H1 (cell line): ENCODE results near the gene IL6R. TPM values are rescaled to one million over a fixed set of nuclear protein-coding genes. Genes with fewer than 3 reads are reported as not detected.

Source experiments
- CTCF ChIA-PET: fragments of 300-600 bp; sonication (Branson Sonifier 250); formaldehyde crosslinking; loops from one replicate; lab custom pipeline; 2021; ENCODE audit not compliant: partially characterized antibody; lab: Charles Lee
- POLR2A ChIA-PET: fragments of 300-600 bp; sonication (Branson Sonifier 250); formaldehyde crosslinking; loops from one replicate; lab custom pipeline; 2021; ENCODE audit warnings: inconsistent platforms; ENCODE audit not compliant: partially characterized antibody; lab: Charles Lee
- DNase-seq, 2 experiments: peaks; one replicate each; pipeline versions ENCODE4 v3.0.0 to v3.0.0-alpha.2; 2010 to 2022; ENCODE audit warnings: low spot score in 2 of 2, low read depth in 1 of 2, mixed read lengths in 1 of 2
- FAIRE-seq: peaks from 2 replicates; lab custom pipeline; 2011; peaks lifted over from hg19 to GRCh38; lab: Jason Lieb, UNC
- H2AFZ ChIP-seq: 2 replicates; pipeline ENCODE4 v1.8.1; 2012; ENCODE audit warnings: low read length, inconsistent platforms
- H2AK5ac ChIP-seq: 2 replicates; pipeline ENCODE4 v1.6.1; 2013; ENCODE audit warnings: low read depth, low read length
- H2BK120ac ChIP-seq: replicated peaks from 2 replicates; pipeline ENCODE3; 2013; ENCODE audit warnings: low read depth, low read length, inconsistent platforms
- H2BK12ac ChIP-seq: 2 replicates; pipeline ENCODE4 v1.6.1; 2013; ENCODE audit warnings: low read depth, low read length
- H2BK15ac ChIP-seq: 2 replicates; pipeline ENCODE4 v1.6.1; 2013; ENCODE audit warnings: low read length
- H2BK20ac ChIP-seq: 2 replicates; pipeline ENCODE4 v1.6.1; 2013; ENCODE audit warnings: low read length
- H2BK5ac ChIP-seq: 2 replicates; pipeline ENCODE4 v1.6.1; 2013; ENCODE audit warnings: low read depth, low read length
- H3K14ac ChIP-seq: 2 replicates; pipeline ENCODE4 v1.6.1; 2013; ENCODE audit warnings: inconsistent platforms; ENCODE audit not compliant: insufficient read length
- H3K18ac ChIP-seq: 2 replicates; pipeline ENCODE4 v1.6.1; 2013; ENCODE audit warnings: low read length; ENCODE audit errors: extremely low read depth
- H3K23ac ChIP-seq: 2 replicates; pipeline ENCODE4 v1.6.1; 2013; ENCODE audit warnings: inconsistent platforms; ENCODE audit not compliant: insufficient read length
- H3K23me2 ChIP-seq: 2 replicates; pipeline ENCODE4 v1.6.1; 2013; ENCODE audit warnings: low read depth, low read length
- H3K27ac ChIP-seq: 2 replicates; pipeline ENCODE4 v1.6.1; 2011; ENCODE audit warnings: low read depth, low read length, inconsistent platforms
- H3K27me3 ChIP-seq, 4 experiments: replicated peaks in 1 of 4; 1 replicate in 1 of 4; 2 replicates in 3 of 4; pipeline versions ENCODE4 v1.6.1 to v1.8.1; 2011 to 2013; ENCODE audit warnings: low read length in 3 of 4, mild to moderate bottlenecking in 3 of 4, inconsistent platforms in 2 of 4, mixed read lengths in 2 of 4, moderate library complexity in 1 of 4; ENCODE audit not compliant: control insufficient read depth in 3 of 4, insufficient read depth in 3 of 4; ENCODE audit errors: extremely low read depth in 1 of 4
- H3K36me3 ChIP-seq, 4 experiments: 2 replicates each; pipeline versions ENCODE4 v1.6.1 to v1.8.1; 2011 to 2013; ENCODE audit warnings: mild to moderate bottlenecking in 4 of 4, low read length in 3 of 4, moderate library complexity in 2 of 4, control low read depth in 1 of 4, inconsistent platforms in 1 of 4; ENCODE audit not compliant: insufficient read depth in 4 of 4, control insufficient read depth in 2 of 4
- H3K4ac ChIP-seq: replicated peaks from 2 replicates; pipeline ENCODE3; 2013; ENCODE audit warnings: low read length, low read depth, mixed read lengths, inconsistent platforms; ENCODE audit not compliant: insufficient read length
- H3K4me1 ChIP-seq, 4 experiments: replicated peaks in 1 of 4; 1 replicate in 1 of 4; 2 replicates in 3 of 4; pipeline versions ENCODE4 v1.6.1 to v1.8.1; 2011 to 2013; ENCODE audit warnings: low read length in 3 of 4, inconsistent platforms in 2 of 4, mixed read lengths in 1 of 4; ENCODE audit not compliant: insufficient read depth in 4 of 4, control insufficient read depth in 3 of 4
- H3K4me2 ChIP-seq, 2 experiments: 2 replicates each; pipeline versions ENCODE4 v1.6.1 to v1.8.1; 2011 to 2013; ENCODE audit warnings: low read depth in 2 of 2, low read length in 2 of 2, control low read depth in 1 of 2, inconsistent platforms in 1 of 2, mild to moderate bottlenecking in 1 of 2; ENCODE audit not compliant: insufficient read depth in 1 of 2
- H3K4me3 ChIP-seq, 4 experiments: fragments of 200-600, 300-600 bp in 1 of 4; sonication (generic), shearing (Covaris generic), sonication (Bioruptor Twin) in 1 of 4; 2 replicates each; pipeline versions ENCODE4 v1.5.1 to v1.8.1; 2011 to 2016; ENCODE audit warnings: low read length in 4 of 4, low read depth in 3 of 4, control low read depth in 2 of 4, inconsistent platforms in 2 of 4, mild to moderate bottlenecking in 2 of 4, mixed read lengths in 1 of 4, moderate library complexity in 1 of 4; ENCODE audit not compliant: insufficient read depth in 2 of 4; ENCODE audit errors: extremely low read depth in 1 of 4
- H3K56ac ChIP-seq: replicated peaks from 2 replicates; pipeline ENCODE3; 2013; ENCODE audit warnings: low read depth, mild to moderate bottlenecking, mixed read lengths, low read length, inconsistent platforms; ENCODE audit not compliant: insufficient read length
- H3K79me1 ChIP-seq: 2 replicates; pipeline ENCODE4 v1.6.1; 2013; ENCODE audit warnings: low read depth, low read length, control low read depth
- H3K79me2 ChIP-seq, 2 experiments: 2 replicates each; pipeline versions ENCODE4 v1.6.1 to v1.8.1; 2012 to 2013; ENCODE audit warnings: low read length in 2 of 2, mild to moderate bottlenecking in 2 of 2, inconsistent platforms in 1 of 2; ENCODE audit not compliant: insufficient read depth in 2 of 2, control insufficient read depth in 1 of 2
- H3K9ac ChIP-seq, 4 experiments: replicated peaks in 1 of 4; 1 replicate in 1 of 4; 2 replicates in 3 of 4; pipeline versions ENCODE4 v1.6.1 to v1.8.1; 2011 to 2013; ENCODE audit warnings: low read depth in 3 of 4, low read length in 3 of 4, control low read depth in 2 of 4, mild to moderate bottlenecking in 2 of 4, moderate library complexity in 2 of 4, inconsistent platforms in 1 of 4; ENCODE audit errors: extremely low read depth in 1 of 4
- H3K9me3 ChIP-seq, 2 experiments: 2 replicates each; pipeline versions ENCODE4 v1.6.1 to v1.8.1; 2012 to 2013; ENCODE audit warnings: mild to moderate bottlenecking in 2 of 2, moderate library complexity in 2 of 2, control low read depth in 1 of 2, inconsistent platforms in 1 of 2, low read depth in 1 of 2, low read length in 1 of 2, mixed read lengths in 1 of 2; ENCODE audit not compliant: insufficient read depth in 2 of 2
- H4K20me1 ChIP-seq, 2 experiments: replicated peaks in 1 of 2; 2 replicates each; pipeline versions ENCODE3 to v1.8.1; 2011 to 2013; ENCODE audit warnings: inconsistent platforms in 2 of 2, low read length in 2 of 2, mild to moderate bottlenecking in 1 of 2; ENCODE audit not compliant: insufficient read depth in 2 of 2, control insufficient read depth in 1 of 2
- H4K5ac ChIP-seq: 2 replicates; pipeline ENCODE4 v1.6.1; 2013; ENCODE audit warnings: low read length, low read depth, mixed read lengths, inconsistent platforms; ENCODE audit not compliant: insufficient read length
- H4K8ac ChIP-seq: 2 replicates; pipeline ENCODE4 v1.8.0; 2013; ENCODE audit warnings: mild to moderate bottlenecking, moderate library complexity, low read length, inconsistent platforms; ENCODE audit not compliant: insufficient read depth; ENCODE audit errors: extremely low read depth
- H4K91ac ChIP-seq: replicated peaks from 2 replicates; pipeline ENCODE3; 2013; ENCODE audit warnings: low read length, mixed read lengths, inconsistent platforms; ENCODE audit not compliant: insufficient read length
- BACH1 ChIP-seq: IDR thresholded peaks from 2 replicates; pipeline ENCODE4 v1.6.1; 2012; ENCODE audit warnings: low read length, improper control_type of control experiment
- JUND ChIP-seq: IDR thresholded peaks from 2 replicates; pipeline ENCODE4 v1.6.1; 2011; ENCODE audit warnings: mild to moderate bottlenecking, improper control_type of control experiment, low read length
- POLR2A ChIP-seq, 2 experiments: IDR thresholded peaks; 1 replicate in 1 of 2; 2 replicates in 1 of 2; pipeline ENCODE4 v1.6.1; 2011; ENCODE audit warnings: low read depth in 2 of 2, low read length in 2 of 2, mild to moderate bottlenecking in 2 of 2; ENCODE audit errors: control extremely low read depth in 1 of 2
- WGBS, 2 experiments: shearing (Covaris generic) in 1 of 2; methylation state at CpG; one replicate each; pipeline versions ENCODE4 v1.1.6 to v1.1.7; 2013 to 2015; ENCODE audit warnings: low lambda C conversion rate in 2 of 2, mixed read lengths in 2 of 2, inconsistent platforms in 1 of 2, low coverage in 1 of 2, missing lambda C conversion rate in 1 of 2; ENCODE audit not compliant: insufficient replicate concordance in 2 of 2, insufficient coverage in 1 of 2, insufficient read length in 1 of 2; ENCODE audit errors: extremely low coverage in 1 of 2, missing lambda C conversion rate in 1 of 2; 5-methylcytosine and 5-hydroxymethylcytosine counted together
- polyA plus RNA-seq, 7 experiments: library from polyadenylated mRNA; depleted of rRNA in 3 of 7; stranded (reverse) in 5 of 7; unstranded in 2 of 7; fragments of >200 nt in 5 of 7; fragments of 200-250 nt in 2 of 7; gene quantifications; 1 replicate in 5 of 7; 2 replicates in 1 of 7; 4 replicates in 1 of 7; pipeline versions ENCODE4 v1.2.1 to v1.2.3, GENCODE V29; 2011 to 2013; ENCODE audit warnings: missing spikeins in 2 of 7, mixed read lengths in 2 of 7
- total RNA-seq: library from RNA; stranded (reverse); fragmentation: NEBNext Ultra II Directional; extraction: Animal tissue kit (Norgen Biotek cat#: 25700); gene quantifications from 2 replicates; pipeline ENCODE4 v1.2.1, GENCODE V29; 2021

Gene IL6R
- total and polyA plus RNA-seq, 2 of the 8 experiments (the other 6 are each of a cell fraction or from before 2014, with no cell fraction given): 2.3 to 3.0 TPM

- Histone ChIP-seq H2AK5ac (no peak overlapping the region), H3K36me3 (no peaks in the 10 kb centered on the region), H3K4me3 (no peak overlapping the region), H3K23me2 (peaks cover 4% of the 10 kb centered on the region; the same call in 1 of the 2 replicates), H3K4me1 (peaks cover 0 to 4% (median 0%) of the 10 kb centered on the region in 4 experiments; a peak in 2 of 7 replicates), H4K5ac (no peak overlapping the region), H3K4ac (no peak overlapping the region), H2BK20ac (no peak overlapping the region), H3K4me2 (no peak overlapping the region), H4K8ac (no peak overlapping the region), H3K27me3 (no peaks in the 10 kb centered on the region; a peak in 1 of 7 replicates), H2BK15ac (no peak overlapping the region), H4K91ac (no peak overlapping the region), H3K23ac (no peak overlapping the region), H2BK5ac (no peak overlapping the region), H2AFZ (no peak overlapping the region), H3K9me3 (no peaks in the 10 kb centered on the region), H3K79me1 (no peaks in the 10 kb centered on the region), H3K27ac (no peak overlapping the region), H3K14ac (no peak overlapping the region), H2BK12ac (no peak overlapping the region), H3K18ac (no peak overlapping the region), H4K20me1 (no peaks in the 10 kb centered on the region), H2BK120ac (no peak overlapping the region), H3K9ac (no peak overlapping the region), H3K56ac (no peak overlapping the region), H3K79me2 (no peaks in the 10 kb centered on the region)
- WGBS, 2 experiments: 84% methylated on average over 10 of the region's 10 CpGs; no CpG with 5 or more reads in 1 of the 2 experiments
- ChIA-PET CTCF (interaction anchor here (0.8 to 1.3 kb wide), 3 partner anchors 11 to 37 kb away, joined by 3 read pairs; no protein-coding TSS in a partner anchor), POLR2A (no interaction called here)
- no peak for TF ChIP-seq POLR2A (IDR thresholded peaks at IDR 0.05; ENCODE audit: control extremely low read depth in 1 of 2, low read depth in 2 of 2, low read length in 2 of 2)
- no peak for TF ChIP-seq JUND
- TF ChIP-seq BACH1: no peak
- DNase-seq (no peak), FAIRE-seq (no peak)
Measured at GRCh38 chr1:154446292-154446691, 41.1 kb downstream of the IL6R start.
